ENCODE data around the gene ERAS. TPM values are rescaled to one million over a fixed set of nuclear protein-coding genes. Genes with fewer than 3 reads are reported as not detected.

Gene ERAS
- total RNA-seq, 1 experiment from 2014 or later = not detected

DNA sequence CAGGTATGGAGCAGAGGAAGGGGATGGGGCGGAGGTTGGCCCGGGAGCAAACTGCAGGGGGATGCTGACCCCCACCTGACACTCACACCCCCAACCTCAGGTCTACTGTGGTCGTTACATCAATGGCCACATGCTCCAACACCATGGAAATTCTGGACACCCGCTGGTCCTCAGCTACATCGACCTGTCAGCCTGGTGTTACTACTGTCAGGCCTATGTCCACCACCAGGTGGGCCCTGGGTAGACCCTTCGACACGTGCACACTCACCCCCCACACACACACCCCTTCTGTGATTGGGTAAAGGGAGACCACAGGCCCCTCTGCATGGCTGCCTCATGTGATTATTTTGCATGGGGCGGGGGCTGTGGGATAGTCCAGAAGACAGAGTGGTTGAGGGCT is 2.2 kb upstream of the ERAS start:
- Histone ChIP-seq H3K4me3 (replicated peaks in 1 of 2; ENCODE audit: low read depth in 1 of 2, low read length in 2 of 2) (no peak overlapping the region), H3K9me3 (ENCODE audit: control insufficient read depth in 1 of 2, insufficient read depth in 1 of 2, low read depth in 1 of 2, low read length in 2 of 2) (no peaks in the 10 kb centered on the region), H3K79me2 (ENCODE audit: insufficient read depth, low read length) (no peaks in the 10 kb centered on the region), H3K27me3 (ENCODE audit: insufficient read depth, low read length) (no peaks in the 10 kb centered on the region), H3K4me2 (ENCODE audit: low read length) (no peak overlapping the region), H3K27ac (ENCODE audit: low read depth, low read length) (no peak overlapping the region), H2AFZ (ENCODE audit: low read depth, low read length, poor library complexity, severe bottlenecking) (no peak overlapping the region), H3K9me2 (ENCODE audit: insufficient read depth) (no peaks in the 10 kb centered on the region), H3K36me3 (ENCODE audit: control insufficient read depth in 1 of 2, insufficient read depth in 2 of 2, low read length in 2 of 2) (no peaks in the 10 kb centered on the region), H3K9ac (ENCODE audit: low read length) (no peak overlapping the region), H4K20me1 (ENCODE audit: insufficient read depth) (no peaks in the 10 kb centered on the region), H3K4me1 (ENCODE audit: control insufficient read depth in 1 of 2, insufficient read depth in 2 of 2, low read length in 2 of 2) (no peaks in the 10 kb centered on the region)
- ChIA-PET POLR2A (no interaction called here), CTCF (no interaction called here), RAD21 (ENCODE audit: low non-redundant PET in 1 of 2, low total read pairs in 2 of 2, uncharacterized antibody in 2 of 2, unreplicated experiment in 2 of 2) (no interaction called here)
- intact Hi-C loops (cut with micrococcal nuclease) = no loop called here
- DNase-seq (ENCODE audit: low read depth, low spot score) (no peak), ATAC-seq (no peak)
- no TSS peak for BruUV-seq (replicated peaks)
- TF ChIP-seq, protein P1, sequence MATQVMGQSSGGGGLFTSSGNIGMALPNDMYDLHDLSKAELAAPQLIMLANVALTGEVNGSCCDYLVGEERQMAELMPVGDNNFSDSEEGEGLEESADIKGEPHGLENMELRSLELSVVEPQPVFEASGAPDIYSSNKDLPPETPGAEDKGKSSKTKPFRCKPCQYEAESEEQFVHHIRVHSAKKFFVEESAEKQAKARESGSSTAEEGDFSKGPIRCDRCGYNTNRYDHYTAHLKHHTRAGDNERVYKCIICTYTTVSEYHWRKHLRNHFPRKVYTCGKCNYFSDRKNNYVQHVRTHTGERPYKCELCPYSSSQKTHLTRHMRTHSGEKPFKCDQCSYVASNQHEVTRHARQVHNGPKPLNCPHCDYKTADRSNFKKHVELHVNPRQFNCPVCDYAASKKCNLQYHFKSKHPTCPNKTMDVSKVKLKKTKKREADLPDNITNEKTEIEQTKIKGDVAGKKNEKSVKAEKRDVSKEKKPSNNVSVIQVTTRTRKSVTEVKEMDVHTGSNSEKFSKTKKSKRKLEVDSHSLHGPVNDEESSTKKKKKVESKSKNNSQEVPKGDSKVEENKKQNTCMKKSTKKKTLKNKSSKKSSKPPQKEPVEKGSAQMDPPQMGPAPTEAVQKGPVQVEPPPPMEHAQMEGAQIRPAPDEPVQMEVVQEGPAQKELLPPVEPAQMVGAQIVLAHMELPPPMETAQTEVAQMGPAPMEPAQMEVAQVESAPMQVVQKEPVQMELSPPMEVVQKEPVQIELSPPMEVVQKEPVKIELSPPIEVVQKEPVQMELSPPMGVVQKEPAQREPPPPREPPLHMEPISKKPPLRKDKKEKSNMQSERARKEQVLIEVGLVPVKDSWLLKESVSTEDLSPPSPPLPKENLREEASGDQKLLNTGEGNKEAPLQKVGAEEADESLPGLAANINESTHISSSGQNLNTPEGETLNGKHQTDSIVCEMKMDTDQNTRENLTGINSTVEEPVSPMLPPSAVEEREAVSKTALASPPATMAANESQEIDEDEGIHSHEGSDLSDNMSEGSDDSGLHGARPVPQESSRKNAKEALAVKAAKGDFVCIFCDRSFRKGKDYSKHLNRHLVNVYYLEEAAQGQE (IDR thresholded peaks at IDR 0.05; ENCODE audit: low read depth) = no peak
- no peak for TF ChIP-seq EZH2phosphoT487 (IDR thresholded peaks at IDR 0.05; ENCODE audit: borderline replicate concordance)

DNA sequence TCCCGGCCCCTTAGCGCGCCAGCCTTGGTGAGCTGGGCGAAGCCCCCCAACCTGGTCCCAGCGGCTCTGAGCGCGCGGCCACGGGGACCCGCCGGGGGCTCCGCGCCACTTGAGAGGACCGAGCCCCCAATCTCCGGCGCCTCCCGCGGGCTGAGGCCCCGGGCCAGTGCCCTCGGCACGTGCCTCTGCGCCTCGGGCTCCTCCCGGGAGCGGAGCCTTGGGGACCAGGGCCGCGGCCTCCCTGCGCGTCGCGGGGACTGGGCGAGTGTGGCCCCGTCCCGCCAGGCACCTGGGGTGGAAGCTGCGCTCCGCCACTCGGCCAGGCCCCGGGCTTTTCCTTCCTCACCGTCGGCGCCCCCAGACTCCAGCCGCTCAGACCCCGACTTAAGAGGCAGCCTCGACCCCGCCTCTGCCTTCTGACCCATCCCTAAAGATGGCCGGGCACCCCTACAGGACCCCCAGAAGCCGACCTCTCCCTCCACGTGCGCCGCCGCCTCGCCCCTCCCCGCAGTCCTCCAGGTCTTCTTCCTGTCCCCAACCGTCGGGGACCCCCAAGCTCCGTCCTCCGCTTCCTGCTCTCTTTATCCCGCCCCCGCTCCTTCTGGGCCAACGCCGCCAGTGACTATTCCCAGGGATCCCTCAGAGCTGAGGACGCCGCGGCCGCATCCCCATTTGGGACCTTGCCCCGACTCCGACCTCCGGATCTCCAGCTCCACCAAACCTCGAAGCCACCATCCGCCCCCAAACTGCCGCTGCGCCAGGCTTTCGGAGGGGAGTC is 752 bp downstream of the ERAS start:
- POLR2A ChIA-PET = no interaction called here
- Histone ChIP-seq H3K9ac (ENCODE audit: low read length) (no peak overlapping the region), H3K36me3 (ENCODE audit: control insufficient read depth in 1 of 2, insufficient read depth in 2 of 2, low read length in 2 of 2) (no peaks in the 10 kb centered on the region), H2AFZ (ENCODE audit: low read depth, low read length, poor library complexity, severe bottlenecking) (no peak overlapping the region), H3K27me3 (ENCODE audit: insufficient read depth, low read length) (no peaks in the 10 kb centered on the region), H3K4me2 (ENCODE audit: low read length) (no peak overlapping the region), H3K4me3 (replicated peaks in 1 of 2; ENCODE audit: low read depth in 1 of 2, low read length in 2 of 2) (no peak overlapping the region), H3K4me1 (ENCODE audit: control insufficient read depth in 1 of 2, insufficient read depth in 2 of 2, low read length in 2 of 2) (no peaks in the 10 kb centered on the region), H3K27ac (ENCODE audit: low read depth, low read length) (no peak overlapping the region), H3K79me2 (ENCODE audit: insufficient read depth, low read length) (no peaks in the 10 kb centered on the region), H4K20me1 (ENCODE audit: insufficient read depth) (no peaks in the 10 kb centered on the region), H3K9me2 (ENCODE audit: insufficient read depth) (no peaks in the 10 kb centered on the region), H3K9me3 (ENCODE audit: control insufficient read depth in 1 of 2, insufficient read depth in 1 of 2, low read depth in 1 of 2, low read length in 2 of 2) (no peaks in the 10 kb centered on the region)
- DNase-seq (ENCODE audit: low read depth, low spot score) = no peak
- RAD21 ChIA-PET (ENCODE audit: low non-redundant PET in 1 of 2, low total read pairs in 2 of 2, uncharacterized antibody in 2 of 2, unreplicated experiment in 2 of 2) = no interaction called here
- TF ChIP-seq, protein P2, sequence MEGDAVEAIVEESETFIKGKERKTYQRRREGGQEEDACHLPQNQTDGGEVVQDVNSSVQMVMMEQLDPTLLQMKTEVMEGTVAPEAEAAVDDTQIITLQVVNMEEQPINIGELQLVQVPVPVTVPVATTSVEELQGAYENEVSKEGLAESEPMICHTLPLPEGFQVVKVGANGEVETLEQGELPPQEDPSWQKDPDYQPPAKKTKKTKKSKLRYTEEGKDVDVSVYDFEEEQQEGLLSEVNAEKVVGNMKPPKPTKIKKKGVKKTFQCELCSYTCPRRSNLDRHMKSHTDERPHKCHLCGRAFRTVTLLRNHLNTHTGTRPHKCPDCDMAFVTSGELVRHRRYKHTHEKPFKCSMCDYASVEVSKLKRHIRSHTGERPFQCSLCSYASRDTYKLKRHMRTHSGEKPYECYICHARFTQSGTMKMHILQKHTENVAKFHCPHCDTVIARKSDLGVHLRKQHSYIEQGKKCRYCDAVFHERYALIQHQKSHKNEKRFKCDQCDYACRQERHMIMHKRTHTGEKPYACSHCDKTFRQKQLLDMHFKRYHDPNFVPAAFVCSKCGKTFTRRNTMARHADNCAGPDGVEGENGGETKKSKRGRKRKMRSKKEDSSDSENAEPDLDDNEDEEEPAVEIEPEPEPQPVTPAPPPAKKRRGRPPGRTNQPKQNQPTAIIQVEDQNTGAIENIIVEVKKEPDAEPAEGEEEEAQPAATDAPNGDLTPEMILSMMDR (IDR thresholded peaks at IDR 0.05 in 2 of 3, conservative IDR thresholded peaks at IDR 0.05 in 1 of 3; ENCODE audit: borderline replicate concordance in 1 of 3, insufficient read depth in 1 of 3, low read depth in 2 of 3, low read length in 2 of 3) = no peak
- TF ChIP-seq SIN3A (IDR thresholded peaks at IDR 0.05; ENCODE audit: low read depth) (no peak), EZH2phosphoT487 (IDR thresholded peaks at IDR 0.05; ENCODE audit: borderline replicate concordance) (no peak), EGR1 (IDR thresholded peaks at IDR 0.05; ENCODE audit: low read depth) (no peak), RAD21 (IDR thresholded peaks at IDR 0.05; ENCODE audit: low read depth) (no peak)
- BruUV-seq (replicated peaks) = no TSS peak
- CTCF ChIA-PET = no interaction called here
- no peak for ATAC-seq
- intact Hi-C loops (cut with micrococcal nuclease) = no loop called here

All from HCT116 (cell line).